Endometrial microvascular endothelial cells (primary cell): ENCODE measurements around the gene CLDN14. TPM values are rescaled to one million over a fixed set of nuclear protein-coding genes. Genes with fewer than 3 reads are reported as not detected.

ENCODE experiments used
- in situ Hi-C: cut with HindIII; loops from 2 replicates; pipeline ENCODE4 v1.10.0; 2017; ENCODE audit warnings: low sequenced_read_pairs, low pct_unique_long_range_greater_than_20kb; ENCODE audit errors: inconsistent ontology term
- total RNA-seq: library from RNA; depleted of rRNA; stranded (reverse); fragments of >200 nt; gene quantifications from one replicate; pipeline ENCODE4 v1.2.3, GENCODE V29; 2015; ENCODE audit errors: inconsistent ontology term

The CLDN14 gene
- total RNA-seq, 1 donor from 2014 or later: 1.1 TPM

DNA sequence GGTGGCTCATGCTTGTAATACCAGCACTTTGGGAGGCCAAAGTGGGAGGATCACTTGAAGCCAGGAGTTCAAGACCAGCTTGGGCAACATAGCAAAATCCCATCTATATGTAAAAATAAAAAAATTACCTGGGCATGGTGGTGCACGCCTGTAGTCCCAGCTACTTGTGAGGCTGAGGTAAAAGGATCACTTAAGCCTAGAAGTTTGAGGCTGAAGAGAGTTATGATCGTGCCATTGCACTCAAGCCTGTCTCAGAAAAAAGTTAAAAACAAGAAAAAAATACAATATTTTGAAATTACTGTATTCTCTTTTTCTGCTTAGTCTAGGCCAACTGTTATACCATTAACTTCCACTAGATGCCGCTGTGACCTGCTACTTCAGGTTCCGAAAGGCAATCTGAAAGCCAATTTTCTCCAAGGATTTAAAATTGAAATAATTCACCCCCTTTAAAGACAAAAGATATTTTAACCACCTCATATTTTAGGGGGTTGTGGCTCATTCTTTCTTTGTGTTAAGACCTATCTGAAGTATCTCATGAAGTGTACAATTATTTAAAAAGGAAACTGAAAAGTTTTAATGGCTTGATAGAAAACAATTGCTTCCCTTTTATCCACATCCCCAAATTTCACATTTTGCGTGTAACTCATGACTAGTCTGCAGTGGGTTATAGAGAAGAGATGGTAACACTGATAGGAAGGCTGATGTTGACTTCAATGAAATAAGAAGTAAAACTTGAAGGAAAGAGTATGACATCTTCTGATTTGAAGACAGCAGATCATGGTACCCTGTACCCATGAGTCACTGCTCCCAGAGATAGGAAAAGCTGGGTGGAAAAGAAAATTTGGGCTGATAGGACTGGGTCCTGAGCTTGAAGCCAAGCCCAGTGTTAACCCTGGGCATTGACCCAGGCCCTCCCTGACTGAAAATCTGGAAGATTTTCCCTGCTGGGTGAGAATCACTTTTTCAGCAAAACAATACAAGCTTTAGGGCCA, 24.4 kb upstream of the CLDN14 start:
- in situ Hi-C loops: no loop called here

- in situ Hi-C loops: no loop called here
Measured at GRCh38 chr21:36502365-36502764, 22.4 kb upstream of the CLDN14 start.

DNA sequence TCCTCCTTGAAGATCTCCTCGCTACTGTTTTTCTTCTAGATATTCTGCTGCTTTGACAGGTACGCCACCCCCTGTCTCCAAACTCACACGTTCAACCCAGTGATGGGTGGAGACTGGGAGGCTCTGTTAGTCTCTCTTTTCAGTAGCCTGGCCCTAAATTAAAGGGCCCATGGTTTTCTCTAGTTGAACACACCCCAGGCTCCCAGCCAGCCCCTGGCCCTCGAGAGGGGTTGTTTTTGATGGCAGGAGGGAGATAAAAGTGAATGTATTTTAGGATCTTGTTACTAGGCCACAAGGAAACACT, 21.6 kb upstream of the CLDN14 start:
- in situ Hi-C loops: no loop called here

GRCh38 chr21:36499578-36500471, 19.9 kb upstream of the CLDN14 start:
- in situ Hi-C loops: no loop called here

GRCh38 chr21:36494557-36494956, 14.6 kb upstream of the CLDN14 start:
- in situ Hi-C loops: no loop called here

- in situ Hi-C loops: no loop called here
Measured at GRCh38 chr21:36491209-36491910, 11.4 kb upstream of the CLDN14 start.

- in situ Hi-C loops: no loop called here
Measured at GRCh38 chr21:36489776-36490165, 9.8 kb upstream of the CLDN14 start.

DNA sequence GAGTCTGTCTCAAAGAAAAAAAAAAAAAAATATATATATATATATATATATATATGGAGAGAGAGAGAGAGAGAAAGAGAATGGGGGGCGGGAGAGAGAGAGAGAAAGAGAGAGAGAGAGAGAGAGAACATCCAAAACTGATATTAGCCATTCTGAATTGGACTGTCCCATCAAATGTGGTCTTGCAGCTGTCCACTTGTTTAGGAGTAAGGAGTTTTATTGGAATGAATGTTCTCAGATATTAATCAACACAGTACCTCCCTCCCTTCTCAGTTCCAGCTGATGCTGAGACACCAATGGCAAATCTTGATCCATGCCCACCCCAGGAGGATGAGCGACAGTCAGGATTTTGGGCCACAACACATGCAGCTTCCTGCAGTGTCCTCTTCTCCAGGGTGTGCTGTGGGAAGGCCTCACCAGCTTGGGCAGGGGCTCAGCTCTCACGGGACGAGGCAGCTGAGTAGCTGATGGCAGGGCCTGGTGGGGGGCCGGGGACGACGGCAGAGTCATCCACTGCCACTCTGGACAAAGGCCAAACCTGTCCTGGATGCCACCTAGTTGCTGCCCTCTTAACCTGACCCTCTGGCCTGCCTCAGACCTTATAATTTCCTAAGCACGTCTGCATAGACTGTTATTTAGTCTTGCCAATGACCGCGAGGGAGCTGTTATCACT, 9.3 kb upstream of the CLDN14 start:
- in situ Hi-C loops: no loop called here

DNA sequence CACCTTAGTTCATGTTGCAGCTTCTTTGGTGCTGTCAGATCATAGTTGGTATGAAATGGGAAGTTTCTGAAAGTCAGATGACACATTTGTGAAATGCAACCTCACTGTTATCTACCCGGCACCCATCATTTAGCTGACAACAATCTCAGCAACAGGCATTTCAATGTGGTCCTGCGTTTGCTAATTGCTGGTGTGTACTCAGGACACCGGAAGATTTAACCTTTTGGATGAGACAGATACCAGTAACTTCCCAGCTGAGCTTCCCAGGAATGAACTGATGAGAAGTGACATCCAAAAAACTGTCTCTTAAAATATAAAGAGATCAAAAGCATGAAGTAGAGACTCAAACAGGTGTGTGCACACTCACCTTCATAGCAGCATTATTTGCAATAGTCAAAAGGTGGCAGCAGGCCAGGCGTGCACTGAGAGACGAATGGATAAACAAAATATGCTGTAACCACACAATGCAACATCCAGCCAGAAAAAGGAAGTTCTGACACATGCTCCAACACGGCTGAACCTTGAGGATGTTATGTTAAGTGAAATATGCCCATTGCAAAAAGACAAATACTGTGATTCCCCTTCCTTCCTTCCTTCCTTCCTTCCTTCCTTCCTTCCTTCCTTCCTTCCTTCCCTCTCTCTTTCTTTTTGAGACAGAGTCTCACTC, 7.9 kb upstream of the CLDN14 start:
- in situ Hi-C loops: no loop called here

GRCh38 chr21:36486246-36486645, 6.3 kb upstream of the CLDN14 start:
- in situ Hi-C loops: no loop called here

DNA sequence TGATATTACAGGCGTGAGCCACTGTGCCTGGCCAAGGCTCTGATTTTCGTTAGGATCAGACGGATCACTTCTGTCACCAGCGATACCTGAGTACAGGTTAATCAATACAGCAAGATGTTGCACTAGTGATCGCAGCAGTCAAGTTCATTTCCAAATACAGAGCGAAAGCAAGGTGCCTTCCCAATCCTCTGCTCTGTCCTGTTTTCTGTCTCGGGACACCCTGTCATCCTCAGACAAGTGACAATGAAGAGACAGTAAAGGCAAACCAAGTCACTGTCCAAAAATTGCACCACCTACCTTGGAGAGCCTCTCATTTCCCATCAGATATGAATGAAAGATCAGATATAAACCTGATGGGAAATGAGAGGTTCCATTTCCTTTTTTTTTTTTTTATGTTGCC, 5.6 kb upstream of the CLDN14 start:
- in situ Hi-C loops: no loop called here

GRCh38 chr21:36483095-36483494, 3.2 kb upstream of the CLDN14 start:
- in situ Hi-C loops: no loop called here

GRCh38 chr21:36482673-36483072, 2.8 kb upstream of the CLDN14 start:
- in situ Hi-C loops: no loop called here

DNA sequence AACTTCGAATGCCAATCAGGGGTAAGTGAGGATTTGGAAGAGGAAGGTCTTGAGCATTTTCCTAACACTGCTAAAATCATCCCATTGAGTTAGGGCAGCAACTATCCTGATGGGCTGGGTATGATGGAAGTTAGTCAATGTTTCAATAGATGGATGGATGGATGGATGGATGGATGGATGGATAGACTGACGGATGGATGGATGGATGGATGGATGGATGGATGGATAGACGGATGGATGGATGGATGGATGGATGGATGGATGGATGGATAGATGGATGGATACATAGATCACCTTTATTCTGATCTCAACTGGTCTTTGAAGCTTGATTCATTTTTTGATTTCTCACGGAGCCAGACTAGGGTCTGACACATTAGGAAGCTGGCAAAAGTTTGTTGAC, 2.3 kb upstream of the CLDN14 start:
- in situ Hi-C loops: no loop called here

DNA sequence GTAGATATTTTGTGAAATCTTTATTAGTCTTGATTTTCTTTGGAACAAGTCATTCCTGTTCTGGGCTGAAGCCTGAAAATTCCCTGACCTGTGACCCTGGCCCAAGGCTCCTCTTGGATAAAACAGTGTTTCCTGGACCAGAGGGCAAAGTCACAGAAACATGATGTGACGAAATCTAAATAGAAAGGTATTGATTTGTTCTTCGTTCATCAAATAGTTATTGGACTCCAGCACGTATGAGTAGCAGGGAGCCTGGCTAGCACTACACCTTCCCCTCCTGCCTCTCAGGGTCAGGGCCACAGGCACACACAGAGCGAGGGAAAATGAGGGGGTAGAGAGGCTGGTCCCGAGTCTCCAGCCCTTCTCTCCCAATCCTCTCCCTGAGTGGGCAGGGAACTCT, 1.7 kb upstream of the CLDN14 start:
- in situ Hi-C loops: no loop called here

- in situ Hi-C loops: no loop called here
Measured at GRCh38 chr21:36480618-36481017, 696 bp upstream of the CLDN14 start.

DNA sequence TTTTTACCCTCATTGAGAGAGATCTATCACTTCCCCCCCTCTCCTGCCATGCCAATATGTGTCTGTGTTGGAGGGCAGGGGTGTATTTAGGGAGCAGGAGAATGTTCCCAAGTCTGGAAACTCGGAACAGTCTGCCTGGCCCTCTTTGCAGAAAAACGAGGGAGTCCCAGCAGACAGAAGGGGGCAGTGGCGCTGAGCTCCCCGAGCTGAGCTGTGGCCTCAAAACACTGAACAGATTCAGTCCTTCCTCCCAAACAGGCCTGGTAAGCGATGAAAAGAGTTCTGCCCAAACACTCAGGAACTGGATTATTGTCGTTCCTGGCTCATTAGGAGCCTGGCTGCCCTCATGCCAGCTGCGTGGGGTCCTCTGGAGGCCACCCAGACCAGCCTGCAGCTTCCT, 981 bp downstream of the CLDN14 start:
- in situ Hi-C loops: no loop called here

- in situ Hi-C loops: no loop called here
Measured at GRCh38 chr21:36478207-36478701, 1.7 kb downstream of the CLDN14 start.
